Measurements from ENCODE around the gene FBN1.

- TF ChIP-seq, protein P1, sequence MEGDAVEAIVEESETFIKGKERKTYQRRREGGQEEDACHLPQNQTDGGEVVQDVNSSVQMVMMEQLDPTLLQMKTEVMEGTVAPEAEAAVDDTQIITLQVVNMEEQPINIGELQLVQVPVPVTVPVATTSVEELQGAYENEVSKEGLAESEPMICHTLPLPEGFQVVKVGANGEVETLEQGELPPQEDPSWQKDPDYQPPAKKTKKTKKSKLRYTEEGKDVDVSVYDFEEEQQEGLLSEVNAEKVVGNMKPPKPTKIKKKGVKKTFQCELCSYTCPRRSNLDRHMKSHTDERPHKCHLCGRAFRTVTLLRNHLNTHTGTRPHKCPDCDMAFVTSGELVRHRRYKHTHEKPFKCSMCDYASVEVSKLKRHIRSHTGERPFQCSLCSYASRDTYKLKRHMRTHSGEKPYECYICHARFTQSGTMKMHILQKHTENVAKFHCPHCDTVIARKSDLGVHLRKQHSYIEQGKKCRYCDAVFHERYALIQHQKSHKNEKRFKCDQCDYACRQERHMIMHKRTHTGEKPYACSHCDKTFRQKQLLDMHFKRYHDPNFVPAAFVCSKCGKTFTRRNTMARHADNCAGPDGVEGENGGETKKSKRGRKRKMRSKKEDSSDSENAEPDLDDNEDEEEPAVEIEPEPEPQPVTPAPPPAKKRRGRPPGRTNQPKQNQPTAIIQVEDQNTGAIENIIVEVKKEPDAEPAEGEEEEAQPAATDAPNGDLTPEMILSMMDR (conservative IDR thresholded peaks at IDR 0.05 in 1 of 2, IDR thresholded peaks at IDR 0.05 in 1 of 2; ENCODE audit: extremely low read depth in 1 of 2, insufficient read depth in 1 of 2, low read depth in 1 of 2, low read length in 2 of 2), result no peak
- no peak for TF ChIP-seq EZH2 (IDR thresholded peaks at IDR 0.05; ENCODE audit: borderline replicate concordance, low read length)
These were observed 108.0 kb downstream of the FBN1 start for GRCh38 chr15:48537271-48538113.

Measured in mammary epithelial cell (primary cell).